H1 (cell line): ENCODE data around the gene KREMEN1. TPM values are rescaled to one million over a fixed set of nuclear protein-coding genes. Genes with fewer than 3 reads are reported as not detected.

ENCODE experiments used
- CTCF ChIA-PET: fragments of 300-600 bp; sonication (Branson Sonifier 250); formaldehyde crosslinking; loops from one replicate; lab custom pipeline; 2021; ENCODE audit not compliant: partially characterized antibody; lab: Charles Lee
- POLR2A ChIA-PET: fragments of 300-600 bp; sonication (Branson Sonifier 250); formaldehyde crosslinking; loops from one replicate; lab custom pipeline; 2021; ENCODE audit warnings: inconsistent platforms; ENCODE audit not compliant: partially characterized antibody; lab: Charles Lee
- DNase-seq, 2 experiments: peaks; one replicate each; pipeline versions ENCODE4 v3.0.0 to v3.0.0-alpha.2; 2010 to 2022; ENCODE audit warnings: low spot score in 2 of 2, low read depth in 1 of 2, mixed read lengths in 1 of 2
- FAIRE-seq: peaks from 2 replicates; lab custom pipeline; 2011; peaks lifted over from hg19 to GRCh38; lab: Jason Lieb, UNC
- H2AFZ ChIP-seq: 2 replicates; pipeline ENCODE4 v1.8.1; 2012; ENCODE audit warnings: low read length, inconsistent platforms
- H2AK5ac ChIP-seq: 2 replicates; pipeline ENCODE4 v1.6.1; 2013; ENCODE audit warnings: low read depth, low read length
- H2BK120ac ChIP-seq: replicated peaks from 2 replicates; pipeline ENCODE3; 2013; ENCODE audit warnings: low read depth, low read length, inconsistent platforms
- H2BK12ac ChIP-seq: 2 replicates; pipeline ENCODE4 v1.6.1; 2013; ENCODE audit warnings: low read depth, low read length
- H2BK15ac ChIP-seq: 2 replicates; pipeline ENCODE4 v1.6.1; 2013; ENCODE audit warnings: low read length
- H2BK20ac ChIP-seq: 2 replicates; pipeline ENCODE4 v1.6.1; 2013; ENCODE audit warnings: low read length
- H2BK5ac ChIP-seq: 2 replicates; pipeline ENCODE4 v1.6.1; 2013; ENCODE audit warnings: low read depth, low read length
- H3K14ac ChIP-seq: 2 replicates; pipeline ENCODE4 v1.6.1; 2013; ENCODE audit warnings: inconsistent platforms; ENCODE audit not compliant: insufficient read length
- H3K18ac ChIP-seq: 2 replicates; pipeline ENCODE4 v1.6.1; 2013; ENCODE audit warnings: low read length; ENCODE audit errors: extremely low read depth
- H3K23ac ChIP-seq: 2 replicates; pipeline ENCODE4 v1.6.1; 2013; ENCODE audit warnings: inconsistent platforms; ENCODE audit not compliant: insufficient read length
- H3K23me2 ChIP-seq: 2 replicates; pipeline ENCODE4 v1.6.1; 2013; ENCODE audit warnings: low read depth, low read length
- H3K27ac ChIP-seq: 2 replicates; pipeline ENCODE4 v1.6.1; 2011; ENCODE audit warnings: low read depth, low read length, inconsistent platforms
- H3K27me3 ChIP-seq, 4 experiments: replicated peaks in 1 of 4; 1 replicate in 1 of 4; 2 replicates in 3 of 4; pipeline versions ENCODE4 v1.6.1 to v1.8.1; 2011 to 2013; ENCODE audit warnings: low read length in 3 of 4, mild to moderate bottlenecking in 3 of 4, inconsistent platforms in 2 of 4, mixed read lengths in 2 of 4, moderate library complexity in 1 of 4; ENCODE audit not compliant: control insufficient read depth in 3 of 4, insufficient read depth in 3 of 4; ENCODE audit errors: extremely low read depth in 1 of 4
- H3K36me3 ChIP-seq, 4 experiments: 2 replicates each; pipeline versions ENCODE4 v1.6.1 to v1.8.1; 2011 to 2013; ENCODE audit warnings: mild to moderate bottlenecking in 4 of 4, low read length in 3 of 4, moderate library complexity in 2 of 4, control low read depth in 1 of 4, inconsistent platforms in 1 of 4; ENCODE audit not compliant: insufficient read depth in 4 of 4, control insufficient read depth in 2 of 4
- H3K4ac ChIP-seq: replicated peaks from 2 replicates; pipeline ENCODE3; 2013; ENCODE audit warnings: low read length, low read depth, mixed read lengths, inconsistent platforms; ENCODE audit not compliant: insufficient read length
- H3K4me1 ChIP-seq, 4 experiments: replicated peaks in 1 of 4; 1 replicate in 1 of 4; 2 replicates in 3 of 4; pipeline versions ENCODE4 v1.6.1 to v1.8.1; 2011 to 2013; ENCODE audit warnings: low read length in 3 of 4, inconsistent platforms in 2 of 4, mixed read lengths in 1 of 4; ENCODE audit not compliant: insufficient read depth in 4 of 4, control insufficient read depth in 3 of 4
- H3K4me2 ChIP-seq, 2 experiments: 2 replicates each; pipeline versions ENCODE4 v1.6.1 to v1.8.1; 2011 to 2013; ENCODE audit warnings: low read depth in 2 of 2, low read length in 2 of 2, control low read depth in 1 of 2, inconsistent platforms in 1 of 2, mild to moderate bottlenecking in 1 of 2; ENCODE audit not compliant: insufficient read depth in 1 of 2
- H3K4me3 ChIP-seq, 4 experiments: fragments of 200-600, 300-600 bp in 1 of 4; sonication (generic), shearing (Covaris generic), sonication (Bioruptor Twin) in 1 of 4; 2 replicates each; pipeline versions ENCODE4 v1.5.1 to v1.8.1; 2011 to 2016; ENCODE audit warnings: low read length in 4 of 4, low read depth in 3 of 4, control low read depth in 2 of 4, inconsistent platforms in 2 of 4, mild to moderate bottlenecking in 2 of 4, mixed read lengths in 1 of 4, moderate library complexity in 1 of 4; ENCODE audit not compliant: insufficient read depth in 2 of 4; ENCODE audit errors: extremely low read depth in 1 of 4
- H3K56ac ChIP-seq: replicated peaks from 2 replicates; pipeline ENCODE3; 2013; ENCODE audit warnings: low read depth, mild to moderate bottlenecking, mixed read lengths, low read length, inconsistent platforms; ENCODE audit not compliant: insufficient read length
- H3K79me1 ChIP-seq: 2 replicates; pipeline ENCODE4 v1.6.1; 2013; ENCODE audit warnings: low read depth, low read length, control low read depth
- H3K79me2 ChIP-seq, 2 experiments: 2 replicates each; pipeline versions ENCODE4 v1.6.1 to v1.8.1; 2012 to 2013; ENCODE audit warnings: low read length in 2 of 2, mild to moderate bottlenecking in 2 of 2, inconsistent platforms in 1 of 2; ENCODE audit not compliant: insufficient read depth in 2 of 2, control insufficient read depth in 1 of 2
- H3K9ac ChIP-seq, 4 experiments: replicated peaks in 1 of 4; 1 replicate in 1 of 4; 2 replicates in 3 of 4; pipeline versions ENCODE4 v1.6.1 to v1.8.1; 2011 to 2013; ENCODE audit warnings: low read depth in 3 of 4, low read length in 3 of 4, control low read depth in 2 of 4, mild to moderate bottlenecking in 2 of 4, moderate library complexity in 2 of 4, inconsistent platforms in 1 of 4; ENCODE audit errors: extremely low read depth in 1 of 4
- H3K9me3 ChIP-seq, 2 experiments: 2 replicates each; pipeline versions ENCODE4 v1.6.1 to v1.8.1; 2012 to 2013; ENCODE audit warnings: mild to moderate bottlenecking in 2 of 2, moderate library complexity in 2 of 2, control low read depth in 1 of 2, inconsistent platforms in 1 of 2, low read depth in 1 of 2, low read length in 1 of 2, mixed read lengths in 1 of 2; ENCODE audit not compliant: insufficient read depth in 2 of 2
- H4K20me1 ChIP-seq, 2 experiments: replicated peaks in 1 of 2; 2 replicates each; pipeline versions ENCODE3 to v1.8.1; 2011 to 2013; ENCODE audit warnings: inconsistent platforms in 2 of 2, low read length in 2 of 2, mild to moderate bottlenecking in 1 of 2; ENCODE audit not compliant: insufficient read depth in 2 of 2, control insufficient read depth in 1 of 2
- H4K5ac ChIP-seq: 2 replicates; pipeline ENCODE4 v1.6.1; 2013; ENCODE audit warnings: low read length, low read depth, mixed read lengths, inconsistent platforms; ENCODE audit not compliant: insufficient read length
- H4K8ac ChIP-seq: 2 replicates; pipeline ENCODE4 v1.8.0; 2013; ENCODE audit warnings: mild to moderate bottlenecking, moderate library complexity, low read length, inconsistent platforms; ENCODE audit not compliant: insufficient read depth; ENCODE audit errors: extremely low read depth
- H4K91ac ChIP-seq: replicated peaks from 2 replicates; pipeline ENCODE3; 2013; ENCODE audit warnings: low read length, mixed read lengths, inconsistent platforms; ENCODE audit not compliant: insufficient read length
- CHD1 ChIP-seq: IDR thresholded peaks from 2 replicates; pipeline ENCODE4 v1.6.1; 2012; ENCODE audit warnings: low read depth, low read length, improper control_type of control experiment
- KDM1A ChIP-seq: fragments of 200-600, 300-600 bp; sonication (generic); IDR thresholded peaks from 2 replicates; pipeline ENCODE4 v1.7.1; 2016; ENCODE audit warnings: mild to moderate bottlenecking, low read length, borderline replicate concordance
- TAF1 ChIP-seq: IDR thresholded peaks from 2 replicates; pipeline ENCODE4 v1.6.1; 2011; ENCODE audit warnings: mild to moderate bottlenecking, low read depth, low read length
- WGBS, 2 experiments: shearing (Covaris generic) in 1 of 2; methylation state at CpG; one replicate each; pipeline versions ENCODE4 v1.1.6 to v1.1.7; 2013 to 2015; ENCODE audit warnings: low lambda C conversion rate in 2 of 2, mixed read lengths in 2 of 2, inconsistent platforms in 1 of 2, low coverage in 1 of 2, missing lambda C conversion rate in 1 of 2; ENCODE audit not compliant: insufficient replicate concordance in 2 of 2, insufficient coverage in 1 of 2, insufficient read length in 1 of 2; ENCODE audit errors: extremely low coverage in 1 of 2, missing lambda C conversion rate in 1 of 2; 5-methylcytosine and 5-hydroxymethylcytosine counted together
- polyA plus RNA-seq, 7 experiments: library from polyadenylated mRNA; depleted of rRNA in 3 of 7; stranded (reverse) in 5 of 7; unstranded in 2 of 7; fragments of >200 nt in 5 of 7; fragments of 200-250 nt in 2 of 7; gene quantifications; 1 replicate in 5 of 7; 2 replicates in 1 of 7; 4 replicates in 1 of 7; pipeline versions ENCODE4 v1.2.1 to v1.2.3, GENCODE V29; 2011 to 2013; ENCODE audit warnings: missing spikeins in 2 of 7, mixed read lengths in 2 of 7
- total RNA-seq: library from RNA; stranded (reverse); fragmentation: NEBNext Ultra II Directional; extraction: Animal tissue kit (Norgen Biotek cat#: 25700); gene quantifications from 2 replicates; pipeline ENCODE4 v1.2.1, GENCODE V29; 2021

The KREMEN1 gene
- total and polyA plus RNA-seq, 2 of the 8 experiments (the other 6 are each of a cell fraction or from before 2014, with no cell fraction given), result 2.1 to 3.2 TPM

GRCh38 chr22:29198240-29198639 lies 125.4 kb downstream of the KREMEN1 start:
- Histone ChIP-seq H4K5ac (no peak overlapping the region), H2BK15ac (no peak overlapping the region), H2AFZ (no peak overlapping the region), H3K79me2 (no peaks in the 10 kb centered on the region), H3K23ac (no peak overlapping the region), H3K79me1 (no peaks in the 10 kb centered on the region), H3K9ac (no peak overlapping the region), H2BK120ac (no peak overlapping the region), H3K4me3 (no peak overlapping the region), H2BK5ac (no peak overlapping the region), H3K56ac (no peak overlapping the region), H3K9me3 (no peaks in the 10 kb centered on the region), H2BK20ac (no peak overlapping the region), H2AK5ac (no peak overlapping the region), H3K27me3 (no peaks in the 10 kb centered on the region), H3K14ac (no peak overlapping the region), H3K18ac (no peak overlapping the region), H3K4ac (no peak overlapping the region), H2BK12ac (no peak overlapping the region), H3K36me3 (no peaks in the 10 kb centered on the region), H3K4me1 (peaks cover 0 to 6% (median 2%) of the 10 kb centered on the region in 4 experiments; a peak in 3 of 7 replicates), H4K91ac (no peak overlapping the region), H4K20me1 (no peaks in the 10 kb centered on the region), H3K27ac (no peak overlapping the region), H3K23me2 (no peaks in the 10 kb centered on the region; the same call in 1 of the 2 replicates), H3K4me2 (no peak overlapping the region), H4K8ac (no peak overlapping the region)
- no peak for DNase-seq
- FAIRE-seq, result no peak
- 95% methylated on average over 5 of the region's 5 CpGs; no CpG with 5 or more reads in 1 of the 2 experiments for WGBS, 2 experiments
- POLR2A ChIA-PET, result interaction anchor here (0.7 kb wide), 1 partner anchor 171 kb away, joined by 3 read pairs; no protein-coding TSS in a partner anchor
- CTCF ChIA-PET, result interaction anchor here (0.7 to 2.6 kb wide), 6 partner anchors 11 to 178 kb away, joined by 3 to 6 read pairs (median 4); no protein-coding TSS in a partner anchor
- TF ChIP-seq TAF1, result no peak
- TF ChIP-seq CHD1, result no peak
- peak; percentile 64; the same call in 1 of the 2 replicates for TF ChIP-seq KDM1A
